ENCODE data around the gene ECI2.

ECI2 gene, protein sequence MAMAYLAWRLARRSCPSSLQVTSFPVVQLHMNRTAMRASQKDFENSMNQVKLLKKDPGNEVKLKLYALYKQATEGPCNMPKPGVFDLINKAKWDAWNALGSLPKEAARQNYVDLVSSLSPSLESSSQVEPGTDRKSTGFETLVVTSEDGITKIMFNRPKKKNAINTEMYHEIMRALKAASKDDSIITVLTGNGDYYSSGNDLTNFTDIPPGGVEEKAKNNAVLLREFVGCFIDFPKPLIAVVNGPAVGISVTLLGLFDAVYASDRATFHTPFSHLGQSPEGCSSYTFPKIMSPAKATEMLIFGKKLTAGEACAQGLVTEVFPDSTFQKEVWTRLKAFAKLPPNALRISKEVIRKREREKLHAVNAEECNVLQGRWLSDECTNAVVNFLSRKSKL

DNA sequence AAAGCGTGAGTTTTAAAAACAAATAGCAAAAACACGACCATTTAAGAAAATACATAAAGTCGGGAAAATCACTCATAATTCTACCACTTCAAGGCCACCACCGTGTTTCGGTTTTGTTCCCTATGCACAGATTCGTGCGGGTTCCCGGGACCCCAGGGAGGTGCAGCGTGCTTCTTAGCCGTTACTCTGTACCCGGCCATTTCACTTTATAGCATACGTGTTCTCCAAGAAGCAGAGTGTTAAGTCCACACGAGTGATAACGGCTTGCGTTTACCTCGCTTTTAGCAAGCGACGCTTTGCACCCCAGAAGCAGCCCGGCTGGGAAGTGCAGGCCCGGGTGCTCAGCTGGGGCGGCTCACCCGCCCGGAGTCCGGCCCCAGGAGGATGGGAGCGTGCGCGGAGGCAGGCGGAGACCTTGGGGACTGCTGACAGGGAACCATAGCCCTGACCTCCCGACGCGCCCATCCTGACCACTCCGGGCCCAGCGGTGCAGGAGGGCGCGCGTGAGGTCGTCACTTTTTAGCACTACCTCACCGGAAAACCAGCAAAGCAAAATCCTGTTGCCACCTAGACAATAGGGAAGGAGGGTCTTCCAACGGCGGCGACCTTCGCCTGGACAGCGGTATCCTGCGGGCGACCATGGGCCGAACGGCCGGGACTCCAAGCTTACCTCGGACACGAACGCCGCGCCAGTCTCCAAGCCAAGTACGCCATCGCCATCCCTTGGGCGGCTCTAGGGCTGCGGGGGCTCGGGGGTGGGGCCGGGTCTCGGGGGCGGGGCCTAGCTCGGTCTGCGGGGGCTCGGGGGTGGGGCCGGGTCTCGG lies at the start of gene ECI2:
Gene ECI2 (minus strand): TSS at position 735 of the 824 bp plus-strand sequence. CDS start 15 bp downstream, at position 720.
- DNase-seq (ENCODE audit: low spot score) = peak; percentile 42

DNA sequence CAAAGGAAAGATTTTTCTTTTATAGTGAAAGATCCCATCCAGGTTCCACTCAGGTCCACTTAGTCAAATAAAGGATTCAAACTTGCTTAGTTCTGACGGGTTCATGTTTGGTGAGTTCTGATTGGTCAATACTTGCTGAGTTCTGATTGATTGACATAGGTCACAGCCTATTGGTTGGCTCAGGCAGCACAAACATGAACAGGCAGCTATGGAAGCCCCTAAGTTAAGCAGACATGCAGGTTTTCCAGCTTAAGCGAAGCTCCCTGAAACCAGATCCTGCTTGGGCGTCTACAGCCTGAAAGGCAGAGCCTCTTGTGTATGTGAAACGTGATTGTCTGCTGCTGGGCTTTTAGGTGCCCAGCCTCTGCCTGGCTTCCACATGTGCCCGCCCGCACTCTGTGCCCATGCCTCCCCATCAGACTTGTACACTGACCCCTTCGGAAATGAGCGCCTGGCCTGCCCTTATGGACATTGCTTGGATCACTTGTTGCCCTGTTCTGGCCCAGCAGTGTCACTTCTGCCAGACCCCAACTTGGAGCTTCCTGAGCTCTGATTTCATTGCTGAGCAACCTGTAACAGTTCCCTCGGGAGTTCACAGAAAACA lies 45.4 kb upstream of the ECI2 start:
- no peak for DNase-seq (ENCODE audit: low spot score)

DNA sequence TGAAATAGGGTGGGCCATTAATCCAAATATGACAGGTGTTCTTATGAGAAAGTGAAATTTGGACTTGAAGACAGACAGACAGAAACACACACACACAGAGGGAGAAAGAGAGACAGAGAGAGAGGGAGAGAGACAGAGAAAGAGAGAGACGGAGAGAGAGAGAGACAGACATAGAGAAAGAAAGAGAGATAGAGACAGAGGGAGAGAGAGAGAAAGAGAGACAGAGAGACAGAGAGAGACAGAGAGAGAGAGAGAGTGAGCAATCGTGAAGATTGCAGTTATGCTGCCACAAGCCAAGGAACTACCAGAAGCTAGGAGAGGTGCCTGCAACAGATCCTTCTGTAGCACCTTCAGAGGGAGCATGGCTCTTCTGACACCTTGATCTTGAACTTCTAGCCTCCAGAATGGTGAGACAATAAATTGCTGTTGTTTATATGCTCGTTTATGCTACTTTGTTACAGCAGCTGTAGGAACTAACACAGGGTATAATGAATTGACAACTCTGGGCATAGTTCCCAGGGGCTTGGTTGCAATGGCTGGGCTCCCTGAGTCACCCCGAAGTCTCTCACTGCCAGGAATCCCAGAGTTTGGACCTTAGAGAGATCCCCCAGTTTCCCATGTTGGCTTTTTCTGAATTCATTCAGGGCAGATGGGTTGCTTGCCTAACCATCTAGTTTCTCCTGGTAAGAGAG lies 44.7 kb upstream of the ECI2 start:
- no peak for DNase-seq (ENCODE audit: low spot score)

DNA sequence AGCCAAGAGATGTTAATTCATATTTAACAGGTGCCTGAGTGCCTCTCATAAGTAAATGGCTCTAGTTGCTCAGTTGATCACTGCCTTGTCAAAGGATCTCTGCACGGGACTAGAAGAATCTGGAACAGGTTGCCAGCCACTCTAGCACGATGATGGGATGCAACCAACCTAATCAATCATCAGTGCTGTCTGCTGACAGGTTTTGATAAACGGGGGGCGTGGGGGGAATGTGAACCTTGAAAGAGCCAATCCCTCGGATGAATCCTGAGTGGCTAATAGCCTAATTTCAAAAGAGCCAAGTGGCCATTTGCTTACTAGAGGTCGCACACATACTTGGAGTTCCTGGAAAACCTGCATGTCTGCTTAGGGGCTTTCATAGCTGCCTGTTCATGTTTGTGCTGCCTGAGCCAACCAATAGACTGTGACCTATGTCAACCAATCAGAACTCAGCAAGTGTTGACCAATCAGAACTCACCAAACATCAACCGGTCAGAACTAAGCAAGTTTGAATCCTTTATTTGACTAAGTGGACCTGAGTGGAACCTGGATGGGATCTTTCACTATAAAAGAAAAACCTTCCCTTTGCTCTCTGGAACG lies 43.5 kb upstream of the ECI2 start:
- DNase-seq (ENCODE audit: low spot score) = no peak

DNA sequence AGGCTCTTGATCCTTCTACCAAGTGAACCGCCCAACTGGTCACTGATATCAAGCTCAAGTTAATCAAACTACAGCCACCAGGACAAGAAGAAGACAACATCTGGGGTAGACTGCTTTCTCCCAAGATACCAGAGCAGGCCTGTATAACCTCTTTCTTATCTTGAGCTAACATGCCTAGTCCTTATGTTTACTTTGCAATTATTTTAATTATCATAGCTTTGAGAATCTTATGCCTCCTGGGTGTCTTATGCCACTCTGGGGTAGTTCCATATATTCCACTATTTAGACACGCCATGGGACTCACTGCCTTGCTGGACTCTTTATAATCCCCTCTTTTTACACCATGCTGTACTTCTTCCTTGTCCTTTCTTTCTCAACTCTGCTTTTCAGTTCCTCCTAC lies 41.5 kb upstream of the ECI2 start:
- DNase-seq (ENCODE audit: low spot score) = no peak

DNA sequence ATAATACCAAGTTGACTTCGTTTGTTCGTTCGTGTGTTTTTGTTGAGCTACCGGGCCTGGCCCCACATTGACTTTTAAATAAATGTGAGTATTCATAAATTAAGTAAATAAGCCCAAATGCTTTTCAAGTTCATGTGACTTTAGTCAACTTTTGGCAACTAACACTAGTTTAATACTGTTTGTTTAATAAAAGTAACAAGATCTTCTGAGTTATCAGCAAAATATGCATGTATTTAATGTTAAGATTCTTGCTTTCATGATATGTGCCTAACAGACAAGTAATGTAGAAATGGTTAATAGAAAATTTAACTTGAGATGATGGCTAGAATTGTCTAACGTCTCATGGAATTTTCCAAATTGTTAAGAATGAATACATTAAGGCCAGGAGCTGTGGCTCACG lies 38.7 kb upstream of the ECI2 start:
- DNase-seq (ENCODE audit: low spot score) = no peak

DNA sequence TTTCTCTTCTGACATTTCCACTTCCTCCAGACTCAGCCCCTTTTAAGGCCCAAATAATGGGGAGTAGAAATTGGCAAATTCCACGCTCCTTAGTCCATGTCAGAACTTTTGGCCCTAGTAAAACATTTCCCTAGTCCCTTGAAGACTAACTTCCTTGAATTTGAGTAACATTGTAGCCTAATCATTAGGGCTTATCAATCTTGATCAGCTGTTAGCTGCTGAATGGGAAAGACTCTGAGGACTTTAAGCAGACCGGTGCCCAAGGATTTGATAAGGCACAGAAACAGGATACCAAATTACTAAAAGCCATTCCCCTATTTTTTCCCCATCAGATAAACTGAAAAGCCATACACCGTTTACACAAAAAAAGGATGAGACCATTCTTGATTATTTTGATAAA lies 37.0 kb upstream of the ECI2 start:
- DNase-seq (ENCODE audit: low spot score) = no peak

DNA sequence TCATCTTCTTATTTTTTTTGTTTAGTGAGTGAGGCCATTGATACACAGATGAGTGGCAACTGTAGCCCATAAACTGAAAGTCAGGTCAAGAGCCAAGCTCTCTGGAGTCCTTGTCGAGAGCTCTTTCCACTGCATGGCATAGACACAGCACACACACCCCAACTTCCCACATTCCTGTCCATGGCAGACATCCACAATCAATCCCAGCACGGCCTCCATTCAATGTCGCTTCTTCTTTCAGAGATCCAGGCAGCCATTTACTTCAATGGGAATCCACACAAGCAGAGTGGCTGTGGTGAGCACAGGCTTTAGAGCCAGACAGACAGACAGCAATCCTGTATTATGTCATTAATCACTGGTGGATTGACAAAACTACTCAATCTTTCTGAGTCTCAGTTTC lies 34.9 kb upstream of the ECI2 start:
- no peak for DNase-seq (ENCODE audit: low spot score)

DNA sequence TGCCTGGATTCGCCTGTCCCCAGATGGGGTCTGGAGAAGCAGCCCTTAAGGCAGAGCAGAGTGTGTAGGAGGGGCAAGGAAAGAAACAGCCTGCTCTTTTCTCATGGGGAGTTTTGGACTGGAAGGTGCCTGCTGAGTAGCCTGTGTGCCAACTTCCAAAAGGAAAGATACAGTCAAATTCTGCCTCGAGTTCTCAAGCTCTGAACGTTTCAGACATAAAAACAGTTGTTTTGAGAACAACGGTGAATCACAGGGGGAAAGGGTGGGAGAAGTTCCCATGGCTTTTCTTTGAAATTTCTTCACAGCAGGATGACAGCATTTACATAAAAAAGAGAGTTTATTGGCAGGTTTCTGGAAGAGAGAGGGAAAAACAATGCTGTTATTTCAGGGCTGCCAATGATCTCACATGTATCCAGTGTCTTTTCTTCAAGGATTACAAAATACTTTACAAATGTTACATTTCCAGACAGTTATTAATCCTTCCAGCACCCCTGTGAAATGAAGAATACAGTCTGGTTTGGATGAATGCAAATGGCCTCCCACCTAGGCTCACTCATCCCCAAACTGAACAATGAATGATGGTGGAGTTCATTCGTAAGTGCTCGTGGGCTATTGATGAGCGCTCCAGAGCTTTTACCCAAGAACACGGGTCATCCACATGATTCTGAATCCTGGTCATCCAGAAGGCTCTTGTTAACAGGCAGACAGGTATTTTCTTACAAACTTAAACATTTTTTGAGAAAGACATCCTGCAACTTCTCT lies 33.8 kb upstream of the ECI2 start:
- DNase-seq (ENCODE audit: low spot score) = no peak

DNA sequence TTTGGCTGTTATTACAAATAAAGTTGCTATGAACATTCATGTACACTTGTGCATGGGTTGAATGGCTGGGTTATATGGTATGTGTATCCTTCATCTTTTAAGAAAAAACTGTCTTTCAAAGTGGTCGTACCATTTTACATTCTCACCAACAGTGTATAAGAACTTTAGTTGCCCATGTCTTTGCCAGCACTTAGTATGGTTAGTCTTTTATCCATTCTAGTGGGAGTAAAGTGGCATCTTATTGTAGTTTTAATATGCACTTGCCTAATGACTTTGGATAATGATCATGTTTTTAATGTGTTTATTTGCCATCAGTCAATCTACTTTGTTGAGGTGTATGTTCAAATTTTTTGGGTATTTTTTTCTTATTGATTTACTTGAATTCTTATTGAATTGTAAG lies 32.5 kb upstream of the ECI2 start:
- DNase-seq (ENCODE audit: low spot score) = no peak

DNA sequence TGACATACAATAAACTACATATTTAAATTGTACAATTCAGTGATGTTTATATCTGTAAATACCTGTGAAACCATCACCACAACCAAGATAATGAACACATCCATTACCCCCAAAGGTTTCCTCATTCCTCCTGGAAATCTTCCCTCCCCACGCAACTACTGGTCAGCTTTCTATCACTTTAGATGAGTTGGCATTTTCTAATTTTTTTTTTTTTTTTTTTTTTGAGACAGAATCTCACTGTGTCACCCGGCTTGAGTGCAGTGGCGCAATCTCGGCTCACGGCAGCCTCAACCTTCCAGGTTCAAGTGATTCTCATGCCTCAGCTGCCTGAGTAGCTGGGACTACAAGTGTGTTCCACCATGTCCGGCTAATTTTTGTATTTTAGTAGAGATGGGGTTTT lies 31.7 kb upstream of the ECI2 start:
- no peak for DNase-seq (ENCODE audit: low spot score)

DNA sequence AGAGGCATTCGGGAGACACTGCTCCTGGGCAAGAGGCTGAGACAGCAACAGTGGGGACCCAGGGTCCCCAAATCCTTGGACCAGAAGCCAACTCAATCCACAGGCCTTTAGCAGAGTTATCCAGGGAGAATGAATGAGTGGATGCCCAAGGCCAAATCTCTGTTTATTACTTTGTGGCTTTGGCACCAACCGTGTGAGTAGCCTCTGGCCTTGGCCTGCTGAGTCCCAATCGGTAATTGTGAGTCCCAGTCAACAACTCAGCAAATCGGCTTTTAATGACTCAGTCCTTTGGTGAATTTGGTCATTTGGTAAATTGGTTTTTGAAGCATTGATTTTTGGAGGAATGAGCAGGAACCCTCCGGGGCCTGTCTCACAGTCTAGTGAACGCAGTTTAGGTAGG lies 29.1 kb upstream of the ECI2 start:
- DNase-seq (ENCODE audit: low spot score) = no peak

DNA sequence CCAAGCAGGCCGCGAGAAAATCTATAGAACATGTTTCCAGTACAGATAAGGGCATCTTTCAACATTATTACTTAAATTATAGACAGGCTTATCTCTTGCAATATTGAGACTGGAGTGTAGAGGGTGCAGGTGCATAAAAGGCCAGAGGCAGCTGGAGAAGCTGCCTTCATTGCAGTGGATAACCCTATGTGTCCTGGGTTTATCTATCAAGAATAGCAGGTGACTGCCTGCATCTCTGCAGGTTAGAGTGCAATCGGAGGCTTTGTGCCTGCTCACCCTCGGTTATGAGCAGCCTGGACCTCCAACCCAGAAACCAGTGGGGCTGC lies 28.7 kb upstream of the ECI2 start:
- no peak for DNase-seq (ENCODE audit: low spot score)

DNA sequence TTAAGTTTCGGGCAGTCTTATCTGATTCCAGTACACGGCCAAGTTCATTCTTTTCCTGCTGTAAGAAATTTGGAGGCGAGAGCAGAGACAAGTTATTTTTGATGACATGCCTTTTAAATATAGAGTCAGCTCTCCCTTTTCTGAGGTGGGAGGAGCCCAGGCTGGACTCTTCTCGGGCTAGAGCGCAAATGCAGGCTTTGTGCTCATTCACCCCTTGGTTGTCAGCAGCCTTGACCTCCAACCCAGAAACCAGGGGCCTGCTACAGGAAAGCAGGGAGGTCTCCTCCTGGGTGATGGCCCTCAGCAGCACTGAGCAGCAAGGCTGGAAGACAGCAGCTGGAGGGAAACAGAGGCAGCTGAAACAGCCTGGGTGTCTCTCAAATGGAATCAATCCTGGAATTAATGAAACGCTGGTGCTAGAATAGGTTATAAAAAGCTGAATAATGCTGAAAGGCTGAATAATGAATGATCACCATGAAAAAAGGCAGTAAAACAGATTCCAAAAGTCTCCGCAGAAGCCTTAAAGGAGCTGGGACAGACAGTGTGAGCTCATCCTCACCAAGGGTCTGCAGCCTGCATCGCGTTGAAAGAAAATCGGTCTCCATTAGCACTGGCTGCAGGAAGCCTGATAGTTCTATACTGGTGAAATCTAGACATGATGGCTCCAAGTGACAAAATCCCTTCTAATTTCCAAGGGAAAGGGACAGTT lies 28.2 kb upstream of the ECI2 start:
- DNase-seq (ENCODE audit: low spot score) = no peak

DNA sequence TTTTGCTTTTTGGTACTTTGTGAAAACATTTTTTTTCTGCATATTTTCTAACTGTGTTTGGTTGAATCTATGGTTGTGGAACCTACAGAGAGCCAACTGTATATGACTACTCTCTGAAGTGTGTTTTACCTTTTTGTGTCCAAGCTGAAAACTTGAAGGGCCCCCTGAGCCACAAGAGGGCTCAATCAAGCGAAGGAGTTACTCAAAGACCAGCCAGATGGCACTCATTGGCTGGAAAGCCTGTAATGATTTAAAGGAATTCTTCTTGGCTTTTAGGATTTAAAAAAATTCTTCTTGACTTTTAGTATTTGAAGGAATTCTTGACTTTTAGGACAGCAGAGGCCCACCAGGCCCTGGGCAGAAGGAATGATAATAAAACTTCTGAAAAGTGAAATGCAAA lies 27.0 kb upstream of the ECI2 start:
- DNase-seq (ENCODE audit: low spot score) = no peak

DNA sequence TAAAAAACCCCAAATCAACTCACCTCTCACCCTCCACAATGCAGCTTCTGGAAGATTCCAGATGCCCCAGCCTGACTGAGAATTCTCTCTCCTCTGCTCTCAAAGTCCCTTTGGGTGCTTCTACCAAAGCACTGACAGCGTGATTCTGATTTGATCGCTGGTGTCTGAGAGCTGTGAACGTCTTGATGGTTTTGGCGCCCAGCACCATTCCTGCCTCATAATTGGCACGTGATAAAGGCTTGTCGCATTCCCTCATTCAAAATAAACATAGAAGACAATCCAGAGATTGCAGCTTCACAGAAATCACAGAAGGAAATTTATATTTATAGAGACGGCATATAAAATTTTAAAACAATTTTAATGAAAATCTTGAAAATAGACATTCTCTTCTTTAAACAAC lies 24.1 kb upstream of the ECI2 start:
- DNase-seq (ENCODE audit: low spot score) = no peak

DNA sequence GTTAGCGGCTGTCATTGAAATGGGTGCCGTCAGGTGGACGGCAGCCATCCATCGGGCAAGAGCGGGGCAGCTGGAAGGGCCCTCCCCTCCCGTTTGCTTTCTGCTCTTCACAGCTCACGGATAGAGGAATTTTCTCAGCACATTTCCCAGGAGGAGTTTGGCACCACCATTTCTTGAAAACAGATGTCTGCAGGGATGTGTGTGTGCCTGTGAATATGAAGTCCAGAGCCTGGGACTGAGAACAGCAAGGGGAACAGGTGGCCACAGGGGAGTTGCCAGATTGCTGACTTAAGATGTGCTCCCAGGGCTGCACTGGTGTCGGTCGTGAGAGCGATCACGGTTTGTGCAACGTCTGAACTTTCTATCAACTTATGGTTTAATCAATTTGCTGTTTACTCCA lies 22.1 kb upstream of the ECI2 start:
- DNase-seq (ENCODE audit: low spot score) = no peak

DNA sequence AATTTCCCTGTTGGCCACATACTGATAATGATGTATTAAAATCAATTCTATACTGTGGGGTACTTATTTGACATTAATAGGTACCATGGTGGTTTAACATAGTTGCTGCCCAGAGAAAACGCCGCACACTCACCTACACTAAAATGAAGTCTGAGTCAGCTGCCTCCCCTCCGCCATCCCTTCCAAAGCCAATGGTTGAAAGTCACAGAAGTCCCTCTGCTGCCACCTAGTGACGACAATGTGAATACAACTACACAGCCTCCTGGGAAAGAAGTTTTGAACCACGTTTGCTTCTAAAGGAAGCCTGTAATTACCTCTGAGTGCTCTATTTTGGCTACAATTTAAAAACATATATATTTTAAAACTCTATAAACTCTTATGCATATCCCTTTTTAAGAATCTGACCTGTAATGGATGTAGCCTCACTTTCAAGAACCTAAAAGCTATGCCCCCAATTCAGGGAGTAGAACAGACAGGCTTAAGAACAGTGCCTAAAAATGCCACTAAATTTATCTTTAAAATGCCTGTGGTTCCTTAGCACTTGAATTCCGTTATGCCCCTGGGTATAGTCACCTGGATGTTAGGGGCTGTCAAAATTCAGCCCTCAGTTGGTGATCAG lies 20.6 kb upstream of the ECI2 start:
- peak; percentile 34 for DNase-seq (ENCODE audit: low spot score)

DNA sequence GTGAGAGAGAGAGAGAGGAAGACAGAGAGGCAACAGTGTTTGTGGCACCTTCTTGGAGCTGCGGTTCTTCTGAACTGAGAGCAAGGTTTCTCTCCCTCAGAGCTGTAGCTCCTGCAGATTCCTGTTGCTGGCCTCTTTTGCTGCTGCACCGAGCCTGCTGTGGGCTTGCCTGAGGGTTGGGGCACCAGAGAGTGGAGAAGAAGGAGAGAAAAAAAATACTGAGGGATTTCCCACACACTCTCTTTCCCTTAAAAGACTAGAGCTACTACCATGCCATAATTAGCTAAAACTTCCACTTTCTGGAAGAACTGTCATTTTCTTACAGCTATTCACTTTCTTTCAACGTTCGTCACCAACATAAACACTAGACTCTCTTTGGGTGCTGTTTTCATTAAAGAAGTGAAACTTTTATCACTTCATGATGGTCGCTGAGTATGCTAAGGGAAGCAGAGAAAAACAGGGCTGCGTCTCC lies 18.2 kb upstream of the ECI2 start:
- no peak for DNase-seq (ENCODE audit: low spot score)

DNA sequence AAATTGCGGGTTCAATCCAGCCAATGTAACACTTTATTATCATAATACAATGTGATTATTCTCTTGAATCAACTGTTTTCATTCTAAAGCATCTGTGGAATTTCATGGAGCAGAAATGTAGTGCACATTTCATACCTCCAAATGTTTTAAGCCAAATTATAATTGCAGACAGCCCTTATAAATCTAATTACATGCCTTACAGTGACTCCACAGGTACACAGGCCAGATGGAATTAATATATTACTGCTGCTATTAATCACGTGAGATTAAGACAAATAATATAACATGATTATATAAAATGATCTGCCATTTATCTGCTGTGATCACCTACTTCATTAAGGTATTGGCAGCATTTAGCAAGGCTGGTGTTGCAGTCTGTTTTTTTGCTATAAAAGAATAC lies 9.7 kb upstream of the ECI2 start:
- no peak for DNase-seq (ENCODE audit: low spot score)
